Measurements from ENCODE around the gene SFSWAP.

DNA sequence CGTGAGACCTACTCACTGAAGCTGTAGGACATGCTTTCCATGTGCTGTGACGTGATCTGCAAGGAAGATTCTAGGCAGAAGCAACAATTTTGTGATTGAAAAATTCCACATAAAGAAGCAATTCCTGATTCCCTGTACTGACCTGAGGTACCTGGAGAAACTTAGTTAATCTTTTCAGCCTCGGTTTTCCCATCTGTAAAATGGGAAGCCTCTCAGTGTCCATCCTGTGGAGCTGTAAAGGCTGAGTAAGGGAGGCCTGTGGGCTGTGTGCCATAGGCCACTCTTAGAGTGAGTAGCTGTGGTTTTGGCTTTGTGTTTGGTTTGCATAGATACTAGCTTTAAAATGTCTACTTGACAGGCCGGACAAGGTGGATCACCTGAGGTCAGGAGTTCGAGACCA is 50.7 kb downstream of the SFSWAP start:
- TF ChIP-seq, protein P1, sequence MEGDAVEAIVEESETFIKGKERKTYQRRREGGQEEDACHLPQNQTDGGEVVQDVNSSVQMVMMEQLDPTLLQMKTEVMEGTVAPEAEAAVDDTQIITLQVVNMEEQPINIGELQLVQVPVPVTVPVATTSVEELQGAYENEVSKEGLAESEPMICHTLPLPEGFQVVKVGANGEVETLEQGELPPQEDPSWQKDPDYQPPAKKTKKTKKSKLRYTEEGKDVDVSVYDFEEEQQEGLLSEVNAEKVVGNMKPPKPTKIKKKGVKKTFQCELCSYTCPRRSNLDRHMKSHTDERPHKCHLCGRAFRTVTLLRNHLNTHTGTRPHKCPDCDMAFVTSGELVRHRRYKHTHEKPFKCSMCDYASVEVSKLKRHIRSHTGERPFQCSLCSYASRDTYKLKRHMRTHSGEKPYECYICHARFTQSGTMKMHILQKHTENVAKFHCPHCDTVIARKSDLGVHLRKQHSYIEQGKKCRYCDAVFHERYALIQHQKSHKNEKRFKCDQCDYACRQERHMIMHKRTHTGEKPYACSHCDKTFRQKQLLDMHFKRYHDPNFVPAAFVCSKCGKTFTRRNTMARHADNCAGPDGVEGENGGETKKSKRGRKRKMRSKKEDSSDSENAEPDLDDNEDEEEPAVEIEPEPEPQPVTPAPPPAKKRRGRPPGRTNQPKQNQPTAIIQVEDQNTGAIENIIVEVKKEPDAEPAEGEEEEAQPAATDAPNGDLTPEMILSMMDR (IDR thresholded peaks at IDR 0.05 in 8 of 11, conservative IDR thresholded peaks at IDR 0.05 in 3 of 11), result no peak
- TF ChIP-seq POLR2A (IDR thresholded peaks at IDR 0.05), result no peak
- TF ChIP-seq POLR2AphosphoS5 (IDR thresholded peaks at IDR 0.05), result no peak

Data from spleen (tissue), 7 donors.